OCI-LY3 (cell line): ENCODE data around the gene SMAD6.
"Not testable (repeated sequence)": the region's sequence is repeated elsewhere in the genome, so short reads cannot be mapped to it uniquely, and the experiment has no call there.

Experiments
- H2AFZ ChIP-seq: fragments of 200-600, 300-600 bp; shearing (Covaris generic); 2 replicates; pipeline ENCODE4 v1.6.0; 2014; ENCODE audit warnings: antibody characterized with exemption, low read depth, low read length
- H3K27ac ChIP-seq: fragments of 200-600, 300-600 bp; sonication (generic); 2 replicates; pipeline ENCODE4 v1.5.1; 2014; ENCODE audit warnings: mild to moderate bottlenecking, low read length, moderate library complexity, mixed read lengths
- H3K27me3 ChIP-seq: fragments of 200-600, 300-600 bp; sonication (generic); 2 replicates; pipeline ENCODE4 v1.6.1; 2014; ENCODE audit warnings: low read depth, low read length, mixed read lengths
- H3K36me3 ChIP-seq: fragments of 200-600, 300-600 bp; sonication (generic); replicated peaks from 2 replicates; pipeline ENCODE3; 2014; ENCODE audit warnings: low read depth, low read length, mixed read lengths
- H3K4me1 ChIP-seq: fragments of 300-600, 200-600 bp; sonication (generic); 2 replicates; pipeline ENCODE4 v1.6.1; 2014; ENCODE audit warnings: low read length, mixed read lengths
- H3K4me2 ChIP-seq: fragments of 200-600, 300-600 bp; sonication (generic); 2 replicates; pipeline ENCODE4 v1.6.1; 2014; ENCODE audit warnings: low read length, mixed read lengths
- H3K4me3 ChIP-seq: fragments of 300-600, 200-600 bp; sonication (generic); 2 replicates; pipeline ENCODE4 v1.5.1; 2014; ENCODE audit warnings: antibody characterized with exemption, mild to moderate bottlenecking, low read length, moderate library complexity
- H3K79me2 ChIP-seq: fragments of 300-600, 200-600 bp; shearing (Covaris generic); 2 replicates; pipeline ENCODE4 v1.6.1; 2014; ENCODE audit warnings: mild to moderate bottlenecking, low read length, mixed read lengths
- H3K9ac ChIP-seq: fragments of 300-600, 200-600 bp; shearing (Covaris generic); 2 replicates; pipeline ENCODE4 v1.6.0; 2014; ENCODE audit warnings: mild to moderate bottlenecking, low read length, moderate library complexity
- H3K9me3 ChIP-seq: fragments of 200-600, 300-600 bp; shearing (Covaris generic); 2 replicates; pipeline ENCODE4 v1.6.1; 2014; ENCODE audit warnings: low read length, mixed read lengths; ENCODE audit not compliant: insufficient read depth
- H4K20me1 ChIP-seq: fragments of 200-600, 300-600 bp; sonication (generic); 2 replicates; pipeline ENCODE4 v1.6.1; 2016; ENCODE audit warnings: low read length, mixed read lengths; ENCODE audit not compliant: insufficient read depth
- CTCF ChIP-seq: fragments of 200-600, 300-600 bp; sonication (generic); IDR thresholded peaks from 2 replicates; pipeline ENCODE4 v1.5.1; 2014; ENCODE audit warnings: antibody characterized with exemption, low read length, low read depth
- EZH2phosphoT487 ChIP-seq: fragments of 200-600 bp; shearing (Covaris generic); IDR thresholded peaks from 2 replicates; pipeline ENCODE4 v1.6.1; 2018; ENCODE audit warnings: antibody characterized with exemption, mixed run types, low read depth

Gene SMAD6

DNA sequence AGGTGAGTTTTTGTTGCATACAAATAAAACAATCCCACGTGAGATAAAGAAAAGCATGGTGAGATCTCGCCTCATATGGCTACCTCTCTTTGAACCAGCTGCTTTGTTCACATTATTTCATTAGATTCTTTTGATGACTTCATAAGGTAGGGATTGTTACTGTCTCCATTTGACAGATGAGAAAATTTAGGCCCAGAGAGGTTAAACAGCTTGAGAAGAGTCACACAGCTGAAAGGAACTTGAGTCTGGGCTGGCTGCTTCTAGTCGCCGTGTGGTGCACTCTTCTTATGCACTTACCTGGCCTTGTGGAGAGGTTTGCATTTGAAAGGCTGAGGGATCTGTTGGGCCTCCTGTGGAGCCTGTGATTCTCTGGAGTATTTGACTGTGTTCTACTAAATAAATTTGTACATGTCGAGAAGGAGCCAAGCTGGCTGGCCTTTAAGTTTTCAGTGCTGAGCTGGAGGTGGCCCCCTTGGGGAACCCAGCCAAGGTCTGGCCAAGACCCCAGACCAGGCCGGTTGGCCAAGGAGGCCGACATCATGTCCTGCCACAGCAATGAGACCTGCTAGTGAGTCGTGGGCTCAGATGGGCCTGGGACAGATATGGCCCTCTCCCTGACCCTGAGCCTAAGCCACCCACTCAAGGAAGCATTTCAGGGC is 125.1 kb downstream of the SMAD6 start:
- Histone ChIP-seq H3K4me3 (no peak overlapping the region), H2AFZ (no peak overlapping the region), H3K9me3 (no peaks in the 10 kb centered on the region), H3K36me3 (no peaks in the 10 kb centered on the region), H3K27ac (no peak overlapping the region), H3K4me2 (no peak overlapping the region), H3K9ac (no peak overlapping the region), H4K20me1 (no peaks in the 10 kb centered on the region), H3K27me3 (no peaks in the 10 kb centered on the region), H3K79me2 (no peaks in the 10 kb centered on the region), H3K4me1 (no peaks in the 10 kb centered on the region)
- TF ChIP-seq EZH2phosphoT487, result no peak
- no peak for TF ChIP-seq CTCF

DNA sequence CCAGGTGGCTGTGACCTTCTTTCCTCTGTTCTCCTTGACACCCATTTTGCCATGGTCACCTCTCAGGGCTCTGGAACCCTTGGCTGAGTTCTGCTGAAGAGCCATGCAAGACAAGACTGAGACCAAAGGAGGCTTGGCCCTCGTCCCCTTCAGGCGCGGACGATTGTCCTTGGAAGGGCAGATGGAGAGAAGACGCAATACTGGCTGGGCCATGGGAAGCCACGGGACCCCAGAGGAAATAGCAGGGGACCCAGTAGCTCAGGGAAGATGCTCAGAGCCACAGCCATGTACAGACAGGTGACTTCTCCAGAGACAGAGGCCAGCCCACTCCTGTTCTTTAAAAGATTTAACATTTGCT is 125.6 kb downstream of the SMAD6 start:
- no peak overlapping the region for H3K4me3 ChIP-seq
- H3K79me2 ChIP-seq, result no peaks in the 10 kb centered on the region
- no peaks in the 10 kb centered on the region for H3K9me3 ChIP-seq
- no peak overlapping the region for H3K27ac ChIP-seq
- no peaks in the 10 kb centered on the region for H3K27me3 ChIP-seq
- TF ChIP-seq CTCF, result no peak
- H3K4me2 ChIP-seq, result no peak overlapping the region
- no peak overlapping the region for H3K9ac ChIP-seq
- no peaks in the 10 kb centered on the region for H4K20me1 ChIP-seq
- no peaks in the 10 kb centered on the region for H3K36me3 ChIP-seq
- no peak overlapping the region for H2AFZ ChIP-seq
- H3K4me1 ChIP-seq, result no peaks in the 10 kb centered on the region

- H3K4me3 ChIP-seq, H3K4me2 ChIP-seq: not testable (repeated sequence)
Measured at GRCh38 chr15:66828817-66829541, 126.9 kb downstream of the SMAD6 start.

DNA sequence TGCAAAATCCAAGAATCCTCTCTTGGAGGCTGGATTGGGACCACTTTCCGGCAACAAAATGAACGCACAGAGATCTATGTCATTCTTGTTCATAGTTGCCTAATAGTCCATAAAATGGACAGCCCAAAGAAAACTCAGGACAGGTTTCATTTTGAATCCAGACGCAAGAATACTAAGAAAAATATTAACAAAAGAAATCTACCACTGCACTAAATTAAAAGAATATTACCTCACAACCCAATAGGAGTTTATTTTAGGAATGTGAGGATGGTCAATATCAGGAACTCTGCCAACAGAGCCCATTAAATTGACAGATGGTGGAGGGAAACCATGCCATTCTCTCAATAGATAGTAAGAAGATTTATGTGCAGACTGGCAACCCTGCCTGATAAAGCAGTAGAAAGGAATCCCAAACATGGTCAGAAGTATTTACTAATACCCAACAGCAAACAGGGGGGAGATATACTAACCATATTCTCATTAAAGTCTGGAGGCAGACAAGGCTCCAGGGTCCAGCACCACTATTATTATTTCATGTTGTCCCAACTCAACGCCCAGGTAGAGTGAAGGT is 127.6 kb downstream of the SMAD6 start:
- Histone ChIP-seq H3K9ac (no peak overlapping the region), H2AFZ (no peak overlapping the region), H3K27me3 (no peaks in the 10 kb centered on the region), H3K4me2 (no peak overlapping the region), H3K4me1 (peaks cover 8% of the 10 kb centered on the region), H4K20me1 (no peaks in the 10 kb centered on the region), H3K9me3 (no peaks in the 10 kb centered on the region), H3K4me3 (no peak overlapping the region), H3K79me2 (no peaks in the 10 kb centered on the region), H3K36me3 (no peaks in the 10 kb centered on the region), H3K27ac (no peak overlapping the region)
- TF ChIP-seq CTCF, result no peak
- no peak for TF ChIP-seq EZH2phosphoT487

More at GRCh38 chr15:66828817-66829541, 126.9 kb downstream of the SMAD6 start:
- H2AFZ ChIP-seq, H3K27ac ChIP-seq, H3K4me1 ChIP-seq, H3K36me3 ChIP-seq, H3K9ac ChIP-seq, H3K79me2 ChIP-seq, H3K9me3 ChIP-seq, H4K20me1 ChIP-seq, H3K27me3 ChIP-seq: not testable (repeated sequence)
